ENCODE results near the gene FBXO24. TPM values are rescaled to one million over a fixed set of nuclear protein-coding genes. Genes with fewer than 3 reads are reported as not detected.

The FBXO24 gene
- total and polyA plus RNA-seq, 9 of the 15 experiments (the other 6 are each of a cell fraction or from before 2014, with no cell fraction given), result 0.17 to 0.95 (median 0.50) TPM

- TF ChIP-seq, protein P1, sequence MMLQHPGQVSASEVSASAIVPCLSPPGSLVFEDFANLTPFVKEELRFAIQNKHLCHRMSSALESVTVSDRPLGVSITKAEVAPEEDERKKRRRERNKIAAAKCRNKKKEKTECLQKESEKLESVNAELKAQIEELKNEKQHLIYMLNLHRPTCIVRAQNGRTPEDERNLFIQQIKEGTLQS (IDR thresholded peaks at IDR 0.05), result no peak
- TF ChIP-seq, protein P1 (CRISPR knock-in tag; conservative IDR thresholded peaks at IDR 0.05), result no peak
- TF ChIP-seq FOXP1 (CRISPR knock-in tag; IDR thresholded peaks at IDR 0.05) (no peak), POLR2AphosphoS5 (IDR thresholded peaks at IDR 0.05; ENCODE audit: control insufficient read depth, insufficient read depth, low read depth, low read length) (no peak), THAP12 (CRISPR knock-in tag; IDR thresholded peaks at IDR 0.05) (no peak), CHD4 (IDR thresholded peaks at IDR 0.05; ENCODE audit: insufficient read depth, insufficient replicate concordance, low read depth, low read length, poor library complexity, severe bottlenecking) (no peak), ZFP30 (CRISPR knock-in tag; IDR thresholded peaks at IDR 0.05; ENCODE audit: borderline replicate concordance) (no peak), NFATC3 (IDR thresholded peaks at IDR 0.05) (no peak), TOE1 (IDR thresholded peaks at IDR 0.05; ENCODE audit: borderline replicate concordance) (peak; percentile 94), TOE1 (CRISPR knock-in tag; IDR thresholded peaks at IDR 0.05; ENCODE audit: borderline replicate concordance, low read depth) (no peak), RBM15 (IDR thresholded peaks at IDR 0.05; ENCODE audit: insufficient read depth, low read length) (no peak), THAP7 (CRISPR knock-in tag; IDR thresholded peaks at IDR 0.05) (no peak), CBFA2T3 (IDR thresholded peaks at IDR 0.05) (no peak), KDM2B (CRISPR knock-in tag; IDR thresholded peaks at IDR 0.05) (no peak), KAT2B (IDR thresholded peaks at IDR 0.05; ENCODE audit: low read depth, low read length) (no peak), MEF2D (tag; conservative IDR thresholded peaks at IDR 0.05; ENCODE audit: low read depth) (no peak), RAD51 (IDR thresholded peaks at IDR 0.05; ENCODE audit: borderline replicate concordance, low read depth) (peak; percentile 94), ZNF778 (CRISPR knock-in tag; IDR thresholded peaks at IDR 0.05) (no peak), RFX5 (IDR thresholded peaks at IDR 0.05; ENCODE audit: low read depth, low read length) (no peak), PHF8 (IDR thresholded peaks at IDR 0.05; ENCODE audit: borderline replicate concordance, low read length) (no peak), STAT5B (CRISPR knock-in tag; IDR thresholded peaks at IDR 0.05) (no peak), COPS2 (conservative IDR thresholded peaks at IDR 0.05) (no peak), NR1H2 (CRISPR knock-in tag; IDR thresholded peaks at IDR 0.05) (no peak), BCL6 (CRISPR knock-in tag; IDR thresholded peaks at IDR 0.05) (no peak), SREBF1 (IDR thresholded peaks at IDR 0.05; ENCODE audit: borderline replicate concordance, low read depth, low read length) (no peak), MBD2 (IDR thresholded peaks at IDR 0.05; ENCODE audit: borderline replicate concordance, low read depth) (no peak)
- TF ChIP-seq, protein P2, sequence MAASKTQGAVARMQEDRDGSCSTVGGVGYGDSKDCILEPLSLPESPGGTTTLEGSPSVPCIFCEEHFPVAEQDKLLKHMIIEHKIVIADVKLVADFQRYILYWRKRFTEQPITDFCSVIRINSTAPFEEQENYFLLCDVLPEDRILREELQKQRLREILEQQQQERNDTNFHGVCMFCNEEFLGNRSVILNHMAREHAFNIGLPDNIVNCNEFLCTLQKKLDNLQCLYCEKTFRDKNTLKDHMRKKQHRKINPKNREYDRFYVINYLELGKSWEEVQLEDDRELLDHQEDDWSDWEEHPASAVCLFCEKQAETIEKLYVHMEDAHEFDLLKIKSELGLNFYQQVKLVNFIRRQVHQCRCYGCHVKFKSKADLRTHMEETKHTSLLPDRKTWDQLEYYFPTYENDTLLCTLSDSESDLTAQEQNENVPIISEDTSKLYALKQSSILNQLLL (CRISPR knock-in tag; IDR thresholded peaks at IDR 0.05; ENCODE audit: borderline replicate concordance), result no peak
Measured at GRCh38 chr7:100547872-100548271, 38.3 kb upstream of the FBXO24 start (continued).
